ENCODE measurements around the gene CLDND2.

DNA sequence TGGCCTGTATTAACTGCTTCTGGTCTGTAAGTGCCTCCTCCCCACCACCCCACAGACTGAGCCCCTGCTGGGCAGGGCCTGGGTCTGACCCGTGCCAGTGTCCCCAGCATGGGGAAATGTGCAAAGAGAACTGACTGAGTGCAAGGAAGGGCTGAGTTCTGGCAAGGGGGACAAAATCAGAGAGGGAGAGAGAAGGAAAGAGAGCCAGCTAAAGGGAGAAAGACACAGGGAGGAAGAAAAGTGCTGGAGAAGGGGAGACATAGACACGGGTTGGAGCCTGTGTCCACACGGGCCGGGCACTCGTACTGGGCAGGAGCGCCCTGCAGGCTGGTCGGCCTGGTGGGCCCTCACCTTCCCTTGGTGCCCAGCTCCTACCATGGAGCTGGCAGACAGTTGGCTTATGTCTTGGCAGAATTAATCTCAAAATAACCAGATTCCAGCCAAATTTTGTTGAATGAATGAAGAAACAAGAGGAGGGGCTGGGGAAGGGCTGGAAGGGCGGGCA, 2.4 kb upstream of the CLDND2 start:
- TF ChIP-seq POLR2A (IDR thresholded peaks at IDR 0.05): no peak
- TF ChIP-seq, protein P1, sequence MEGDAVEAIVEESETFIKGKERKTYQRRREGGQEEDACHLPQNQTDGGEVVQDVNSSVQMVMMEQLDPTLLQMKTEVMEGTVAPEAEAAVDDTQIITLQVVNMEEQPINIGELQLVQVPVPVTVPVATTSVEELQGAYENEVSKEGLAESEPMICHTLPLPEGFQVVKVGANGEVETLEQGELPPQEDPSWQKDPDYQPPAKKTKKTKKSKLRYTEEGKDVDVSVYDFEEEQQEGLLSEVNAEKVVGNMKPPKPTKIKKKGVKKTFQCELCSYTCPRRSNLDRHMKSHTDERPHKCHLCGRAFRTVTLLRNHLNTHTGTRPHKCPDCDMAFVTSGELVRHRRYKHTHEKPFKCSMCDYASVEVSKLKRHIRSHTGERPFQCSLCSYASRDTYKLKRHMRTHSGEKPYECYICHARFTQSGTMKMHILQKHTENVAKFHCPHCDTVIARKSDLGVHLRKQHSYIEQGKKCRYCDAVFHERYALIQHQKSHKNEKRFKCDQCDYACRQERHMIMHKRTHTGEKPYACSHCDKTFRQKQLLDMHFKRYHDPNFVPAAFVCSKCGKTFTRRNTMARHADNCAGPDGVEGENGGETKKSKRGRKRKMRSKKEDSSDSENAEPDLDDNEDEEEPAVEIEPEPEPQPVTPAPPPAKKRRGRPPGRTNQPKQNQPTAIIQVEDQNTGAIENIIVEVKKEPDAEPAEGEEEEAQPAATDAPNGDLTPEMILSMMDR (IDR thresholded peaks at IDR 0.05): no peak
